SHP77 treated with DMSO at 0.1 percent for 48 hours (cell line): ENCODE results near the gene ADAM23.
A peak's percentile ranks its signal among the peaks of the same experiment; 100 is the strongest.

Source experiments
- DNase-seq: peaks from one replicate; lab custom pipeline; 2025; lab: John Stamatoyannopoulos, UW

ADAM23 gene

GRCh38 chr2:206511283-206511682 is 68.0 kb downstream of the ADAM23 start:
- no peak for DNase-seq

- no peak for DNase-seq
Observed at GRCh38 chr2:206512999-206513398, 69.7 kb downstream of the ADAM23 start.

GRCh38 chr2:206515580-206515979 is 72.2 kb downstream of the ADAM23 start:
- DNase-seq, result no peak

- no peak for DNase-seq
Observed at GRCh38 chr2:206518997-206519396, 75.7 kb downstream of the ADAM23 start.

- no peak for DNase-seq
Observed at GRCh38 chr2:206520450-206520849, 77.1 kb downstream of the ADAM23 start.

- DNase-seq, result no peak
Observed at GRCh38 chr2:206521115-206521514, 77.8 kb downstream of the ADAM23 start.

GRCh38 chr2:206521612-206522011 is 78.3 kb downstream of the ADAM23 start:
- DNase-seq, result no peak

- no peak for DNase-seq
Observed at GRCh38 chr2:206526416-206526815, 83.1 kb downstream of the ADAM23 start.

- DNase-seq, result no peak
Observed at GRCh38 chr2:206527153-206527552, 83.8 kb downstream of the ADAM23 start.

GRCh38 chr2:206530727-206531126 is 87.4 kb downstream of the ADAM23 start:
- DNase-seq, result no peak

- no peak for DNase-seq
Observed at GRCh38 chr2:206531996-206532543, 88.7 kb downstream of the ADAM23 start.

GRCh38 chr2:206533977-206534376 is 90.6 kb downstream of the ADAM23 start:
- DNase-seq, result no peak

GRCh38 chr2:206535260-206535986 is 92.1 kb downstream of the ADAM23 start:
- no peak for DNase-seq

GRCh38 chr2:206540757-206541156 is 97.4 kb downstream of the ADAM23 start:
- DNase-seq, result no peak

GRCh38 chr2:206543073-206543472 is 99.7 kb downstream of the ADAM23 start:
- DNase-seq, result no peak

GRCh38 chr2:206548383-206548782 is 105.1 kb downstream of the ADAM23 start:
- DNase-seq, result no peak

- no peak for DNase-seq
Observed at GRCh38 chr2:206555721-206556120, 112.4 kb downstream of the ADAM23 start.

GRCh38 chr2:206556357-206556949 is 113.1 kb downstream of the ADAM23 start:
- peak; percentile 26 for DNase-seq

GRCh38 chr2:206557321-206557720 is 114.0 kb downstream of the ADAM23 start:
- no peak for DNase-seq

- DNase-seq, result no peak
Observed at GRCh38 chr2:206558492-206558891, 115.2 kb downstream of the ADAM23 start.

- no peak for DNase-seq
Observed at GRCh38 chr2:206561962-206562361, 118.6 kb downstream of the ADAM23 start.

GRCh38 chr2:206562375-206562774 is 119.0 kb downstream of the ADAM23 start:
- DNase-seq, result no peak

GRCh38 chr2:206563374-206563773 is 120.0 kb downstream of the ADAM23 start:
- no peak for DNase-seq

- DNase-seq, result no peak
Observed at GRCh38 chr2:206565666-206566065, 122.3 kb downstream of the ADAM23 start.
